Vagina (tissue), 2 donors: Measurements from ENCODE around the gene MAS1.

Source experiments
- POLR2A ChIP-seq, 2 donors: fragments of 450-650 bp; IDR thresholded peaks; one replicate each; pipeline ENCODE4 v1.6.1; 2017; ENCODE audit warnings: antibody characterized with exemption in 2 of 2, mild to moderate bottlenecking in 2 of 2, moderate library complexity in 2 of 2
- POLR2AphosphoS5 ChIP-seq, 2 donors: sonication (generic); formaldehyde crosslinking; IDR thresholded peaks; one replicate each; pipeline ENCODE4 v1.9.0; 2017; ENCODE audit warnings: antibody characterized with exemption in 2 of 2, mild to moderate bottlenecking in 2 of 2, low read depth in 1 of 2; ENCODE audit not compliant: insufficient read depth in 1 of 2
- TF ChIP-seq, protein P1 (sequence below), 3 experiments: fragments of 450-650 bp in 2 of 3; fragments of 200-600 bp in 1 of 3; sonication (generic) in 1 of 3; IDR thresholded peaks; one replicate each; pipeline ENCODE4 v1.5.1; 2017 to 2019; ENCODE audit warnings: antibody characterized with exemption in 3 of 3, mild to moderate bottlenecking in 2 of 3, moderate library complexity in 2 of 3

DNA sequence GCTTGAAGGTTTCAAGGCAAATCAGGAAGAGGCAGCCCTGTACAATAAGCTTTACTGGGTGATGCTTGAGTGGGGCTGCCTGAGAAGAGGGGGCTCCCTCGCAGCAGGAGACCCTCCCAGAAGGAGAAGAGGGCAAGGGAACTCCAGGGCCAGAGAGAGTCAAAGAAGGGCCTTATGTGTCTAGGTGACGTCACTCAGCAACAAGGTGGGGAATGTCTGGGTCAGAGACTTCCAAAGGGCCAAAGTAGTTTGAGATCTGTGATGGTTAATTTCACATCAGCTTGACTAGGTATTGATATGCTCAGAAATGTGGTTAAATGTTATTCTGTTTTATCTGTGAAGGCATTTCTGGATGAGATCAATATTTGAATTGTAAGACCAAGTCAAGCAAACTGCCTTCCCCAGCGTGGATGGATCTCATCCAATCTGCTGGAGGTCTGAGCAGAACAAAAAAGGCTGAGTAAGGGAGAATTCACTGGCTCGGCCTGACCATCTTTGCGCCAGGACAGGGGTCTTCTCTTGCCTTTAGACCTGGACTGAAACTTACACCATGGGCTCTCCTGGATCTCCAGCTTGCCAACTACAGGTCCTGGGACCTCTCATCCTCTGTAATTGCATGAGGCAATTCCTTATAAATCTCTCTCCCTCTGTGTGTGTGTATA, 35.9 kb downstream of the MAS1 start:
- TF ChIP-seq, protein P1, sequence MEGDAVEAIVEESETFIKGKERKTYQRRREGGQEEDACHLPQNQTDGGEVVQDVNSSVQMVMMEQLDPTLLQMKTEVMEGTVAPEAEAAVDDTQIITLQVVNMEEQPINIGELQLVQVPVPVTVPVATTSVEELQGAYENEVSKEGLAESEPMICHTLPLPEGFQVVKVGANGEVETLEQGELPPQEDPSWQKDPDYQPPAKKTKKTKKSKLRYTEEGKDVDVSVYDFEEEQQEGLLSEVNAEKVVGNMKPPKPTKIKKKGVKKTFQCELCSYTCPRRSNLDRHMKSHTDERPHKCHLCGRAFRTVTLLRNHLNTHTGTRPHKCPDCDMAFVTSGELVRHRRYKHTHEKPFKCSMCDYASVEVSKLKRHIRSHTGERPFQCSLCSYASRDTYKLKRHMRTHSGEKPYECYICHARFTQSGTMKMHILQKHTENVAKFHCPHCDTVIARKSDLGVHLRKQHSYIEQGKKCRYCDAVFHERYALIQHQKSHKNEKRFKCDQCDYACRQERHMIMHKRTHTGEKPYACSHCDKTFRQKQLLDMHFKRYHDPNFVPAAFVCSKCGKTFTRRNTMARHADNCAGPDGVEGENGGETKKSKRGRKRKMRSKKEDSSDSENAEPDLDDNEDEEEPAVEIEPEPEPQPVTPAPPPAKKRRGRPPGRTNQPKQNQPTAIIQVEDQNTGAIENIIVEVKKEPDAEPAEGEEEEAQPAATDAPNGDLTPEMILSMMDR (IDR thresholded peaks at IDR 0.05): no peak
- TF ChIP-seq POLR2A (IDR thresholded peaks at IDR 0.05) (no peak), POLR2AphosphoS5 (IDR thresholded peaks at IDR 0.05; ENCODE audit: insufficient read depth in 1 of 2, low read depth in 1 of 2) (no peak)
